ENCODE data around the gene SLC38A8. TPM values are rescaled to one million over a fixed set of nuclear protein-coding genes. Genes with fewer than 3 reads are reported as not detected.

SLC38A8 gene
- total RNA-seq, 1 donor from 2014 or later, result not detected

DNA sequence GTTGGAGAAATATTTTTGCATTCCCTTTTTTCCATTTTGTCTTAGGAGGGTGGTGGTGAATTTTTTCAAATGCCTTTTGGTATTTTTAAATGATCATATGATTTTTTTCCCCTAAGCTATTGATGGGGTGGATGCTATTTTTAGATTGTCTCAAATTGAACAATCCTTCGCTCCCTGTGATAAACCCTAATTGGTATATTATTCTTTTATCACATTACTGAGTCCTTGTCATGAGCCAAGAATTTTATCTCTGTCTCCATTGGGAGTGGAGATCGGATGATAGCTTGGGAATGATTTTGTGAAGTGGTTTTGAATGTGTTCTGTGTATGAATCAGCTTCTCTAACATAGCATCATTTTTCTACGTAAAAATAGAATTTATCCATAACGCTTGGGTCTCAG, 59.1 kb downstream of the SLC38A8 start:
- TF ChIP-seq, protein P1, sequence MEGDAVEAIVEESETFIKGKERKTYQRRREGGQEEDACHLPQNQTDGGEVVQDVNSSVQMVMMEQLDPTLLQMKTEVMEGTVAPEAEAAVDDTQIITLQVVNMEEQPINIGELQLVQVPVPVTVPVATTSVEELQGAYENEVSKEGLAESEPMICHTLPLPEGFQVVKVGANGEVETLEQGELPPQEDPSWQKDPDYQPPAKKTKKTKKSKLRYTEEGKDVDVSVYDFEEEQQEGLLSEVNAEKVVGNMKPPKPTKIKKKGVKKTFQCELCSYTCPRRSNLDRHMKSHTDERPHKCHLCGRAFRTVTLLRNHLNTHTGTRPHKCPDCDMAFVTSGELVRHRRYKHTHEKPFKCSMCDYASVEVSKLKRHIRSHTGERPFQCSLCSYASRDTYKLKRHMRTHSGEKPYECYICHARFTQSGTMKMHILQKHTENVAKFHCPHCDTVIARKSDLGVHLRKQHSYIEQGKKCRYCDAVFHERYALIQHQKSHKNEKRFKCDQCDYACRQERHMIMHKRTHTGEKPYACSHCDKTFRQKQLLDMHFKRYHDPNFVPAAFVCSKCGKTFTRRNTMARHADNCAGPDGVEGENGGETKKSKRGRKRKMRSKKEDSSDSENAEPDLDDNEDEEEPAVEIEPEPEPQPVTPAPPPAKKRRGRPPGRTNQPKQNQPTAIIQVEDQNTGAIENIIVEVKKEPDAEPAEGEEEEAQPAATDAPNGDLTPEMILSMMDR (conservative IDR thresholded peaks at IDR 0.05; ENCODE audit: low read depth, low read length), result no peak
- H3K4me3 ChIP-seq (ENCODE audit: low read depth, low read length), result no peak overlapping the region
- no peak for DNase-seq (ENCODE audit: low read depth)

DNA sequence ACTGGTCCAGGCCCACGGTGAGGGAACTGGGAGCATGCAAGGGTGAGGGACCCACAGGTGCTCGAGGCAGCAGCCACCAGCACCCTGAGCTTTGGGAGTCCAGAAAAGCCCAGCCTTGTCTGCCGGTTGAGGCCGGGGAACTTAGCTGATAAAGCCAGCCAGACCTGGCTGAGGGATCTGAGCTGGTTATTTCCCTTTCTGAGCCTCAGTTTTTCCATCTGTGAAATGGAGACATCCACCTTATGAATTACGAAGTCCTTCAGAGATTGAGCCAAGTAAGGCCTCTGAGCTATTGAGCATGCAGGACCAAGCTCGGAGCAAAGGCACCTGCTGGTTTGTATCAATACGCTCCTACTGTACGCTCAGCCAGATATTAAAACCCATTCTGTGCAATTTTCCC, 60.8 kb downstream of the SLC38A8 start:
- H3K4me3 ChIP-seq (ENCODE audit: low read depth, low read length), result no peak overlapping the region
- no peak for DNase-seq (ENCODE audit: low read depth)
- TF ChIP-seq, protein P1 (conservative IDR thresholded peaks at IDR 0.05; ENCODE audit: low read depth, low read length), result no peak

DNA sequence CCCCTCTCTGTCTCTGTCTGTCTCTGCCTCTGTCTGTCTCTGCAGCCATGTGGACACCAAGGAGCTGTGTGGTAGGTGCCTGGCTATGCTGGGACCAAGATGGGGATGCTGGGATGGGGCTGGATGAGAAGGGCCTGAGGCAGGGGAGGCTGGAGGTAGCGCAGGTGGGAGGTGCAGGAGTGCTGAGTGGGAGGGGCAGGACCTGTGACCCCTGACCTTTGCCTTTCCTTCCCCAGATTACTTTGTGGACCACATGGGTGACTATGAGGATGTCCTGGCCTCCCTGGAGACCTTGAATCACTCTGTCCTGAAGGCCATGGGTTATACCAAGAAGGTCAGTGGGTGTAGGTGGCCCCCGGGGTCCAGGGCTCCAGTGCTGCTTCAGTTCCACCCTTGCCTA, 61.8 kb downstream of the SLC38A8 start:
- no peak overlapping the region for H3K4me3 ChIP-seq (ENCODE audit: low read depth, low read length)
- TF ChIP-seq, protein P1 (conservative IDR thresholded peaks at IDR 0.05; ENCODE audit: low read depth, low read length), result no peak
- DNase-seq (ENCODE audit: low read depth), result no peak

DNA sequence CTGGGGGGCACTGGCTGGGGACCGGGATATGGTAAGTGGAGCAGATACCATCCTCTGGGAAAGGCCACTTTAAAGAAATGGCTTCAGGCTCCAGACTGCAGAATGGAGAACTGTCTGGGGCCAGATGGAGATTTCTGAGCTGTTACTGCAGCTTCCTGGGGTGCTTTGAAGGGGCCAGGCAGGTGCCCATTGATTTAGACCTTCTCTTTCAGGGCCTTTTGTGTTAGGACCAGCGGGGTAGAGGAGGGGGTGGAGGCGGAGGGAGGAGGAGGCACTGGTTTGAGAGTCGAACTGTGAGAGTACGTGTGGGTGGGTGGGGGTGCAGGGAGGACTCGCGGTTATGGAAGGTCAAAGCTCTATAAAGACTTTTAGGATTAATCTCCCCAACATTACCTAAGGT, 63.2 kb downstream of the SLC38A8 start:
- H3K4me3 ChIP-seq (ENCODE audit: low read depth, low read length), result no peak overlapping the region
- TF ChIP-seq, protein P1 (conservative IDR thresholded peaks at IDR 0.05; ENCODE audit: low read depth, low read length), result no peak
- DNase-seq (ENCODE audit: low read depth), result no peak

DNA sequence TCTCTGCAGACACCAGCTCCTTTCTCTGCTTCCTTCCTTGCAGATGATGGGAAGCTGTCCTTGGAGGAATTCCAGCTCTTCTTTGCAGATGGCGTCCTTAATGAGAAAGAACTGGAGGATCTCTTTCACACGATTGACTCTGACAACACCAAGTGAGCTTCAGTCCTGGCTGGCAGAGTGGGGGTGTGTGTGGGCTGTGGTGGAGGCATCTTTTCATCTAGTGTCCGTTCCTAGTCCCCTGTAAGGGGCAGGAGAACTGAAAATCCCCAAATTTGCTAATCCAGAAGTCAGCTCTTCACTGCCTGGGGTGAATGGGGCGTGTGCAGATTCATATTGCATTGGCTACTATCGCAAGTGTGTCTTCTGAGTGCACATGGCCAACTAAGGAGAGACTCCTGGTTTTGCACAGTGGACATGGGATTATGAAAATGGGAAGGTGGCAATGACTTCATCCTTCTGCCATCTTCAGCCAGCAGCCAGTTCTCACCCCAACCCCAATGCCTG, 64.1 kb downstream of the SLC38A8 start:
- DNase-seq (ENCODE audit: low read depth), result no peak
- no peak overlapping the region for H3K4me3 ChIP-seq (ENCODE audit: low read depth, low read length)
- TF ChIP-seq, protein P1 (conservative IDR thresholded peaks at IDR 0.05; ENCODE audit: low read depth, low read length), result no peak

DNA sequence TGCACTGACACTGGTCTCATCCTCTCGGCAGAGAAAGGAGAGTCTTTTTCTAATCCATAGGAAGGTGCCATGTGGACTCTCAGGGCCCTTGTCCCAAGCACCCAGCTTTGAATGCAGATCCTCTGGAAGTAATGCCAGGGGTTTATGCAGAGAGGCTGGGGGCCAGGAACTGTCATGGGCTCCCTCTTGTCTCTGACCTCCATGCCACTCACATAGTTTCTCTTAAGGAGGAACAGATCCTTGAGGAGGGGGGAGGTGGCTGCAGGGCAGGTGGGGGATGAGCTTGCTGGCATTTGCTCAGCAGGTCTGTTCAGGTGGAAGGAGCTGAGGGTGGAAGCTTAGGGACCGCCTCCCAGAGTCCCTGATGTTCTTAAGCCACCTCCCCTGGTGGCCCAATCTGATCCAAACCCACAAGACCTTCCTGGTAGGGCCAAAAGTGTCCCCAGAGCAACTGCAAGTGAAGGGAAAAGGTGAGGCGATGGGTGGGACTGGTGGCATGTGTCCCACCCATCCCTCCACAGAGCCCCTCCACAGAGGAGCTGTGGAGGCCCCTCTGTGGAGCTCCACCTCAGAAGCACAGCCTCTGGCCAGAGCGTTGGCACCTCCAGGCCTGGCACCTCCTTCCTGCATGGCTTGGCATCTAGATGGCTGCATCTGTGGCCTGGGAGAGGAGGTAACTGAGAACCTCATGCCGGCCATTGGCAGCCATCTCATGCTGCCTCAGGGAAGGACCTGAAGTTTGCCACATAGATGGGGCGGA, 65.4 kb downstream of the SLC38A8 start:
- TF ChIP-seq, protein P1 (conservative IDR thresholded peaks at IDR 0.05; ENCODE audit: low read depth, low read length), result no peak
- DNase-seq (ENCODE audit: low read depth), result no peak
- H3K4me3 ChIP-seq (ENCODE audit: low read depth, low read length), result no peak overlapping the region

All from epithelial cell of proximal tubule (primary cell).